ENCODE measurements around the gene SEC14L2.
"Not testable (repeated sequence)": the region's sequence is repeated elsewhere in the genome, so short reads cannot be mapped to it uniquely, and the experiment has no call there.

The SEC14L2 gene

DNA sequence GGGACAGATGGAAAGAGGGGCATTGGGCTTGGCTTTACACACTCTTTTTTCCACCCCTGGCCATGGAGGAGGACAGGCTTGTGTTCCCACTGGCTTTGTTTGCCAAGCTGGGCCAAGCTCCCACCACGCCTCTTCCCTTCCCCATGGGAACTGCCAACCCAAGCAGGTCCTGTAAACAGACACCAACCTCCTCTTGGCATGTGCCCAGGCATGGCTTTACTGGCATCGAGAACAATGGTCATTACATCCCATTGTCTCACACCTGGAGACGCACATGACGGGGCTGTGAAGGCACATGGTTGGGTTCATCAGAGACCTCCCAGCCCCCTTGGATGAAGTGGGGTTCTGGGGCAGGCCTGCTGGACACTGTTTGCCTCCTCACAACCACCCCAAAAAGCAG is 63.3 kb downstream of the SEC14L2 start:
- no peaks in the 10 kb centered on the region; the same call in 1 of the 2 replicates for H3K27me3 ChIP-seq (ENCODE audit: control insufficient read depth, insufficient read depth, low read length)
- no peaks in the 10 kb centered on the region for H3K4me1 ChIP-seq (ENCODE audit: control insufficient read depth, insufficient read depth, low read length)
- no peaks in the 10 kb centered on the region for H3K9me3 ChIP-seq (ENCODE audit: control insufficient read depth, insufficient read depth, low read length)
- no peak overlapping the region for H3K27ac ChIP-seq (ENCODE audit: low read depth, low read length)
- H3K36me3 ChIP-seq (ENCODE audit: control insufficient read depth, insufficient read depth, low read length), result no peaks in the 10 kb centered on the region
- no peak overlapping the region for H3K9ac ChIP-seq (ENCODE audit: low read depth, low read length)
- no peak overlapping the region for H3K4me3 ChIP-seq (ENCODE audit: low read depth, low read length)

- not testable (repeated sequence) for H3K27me3 ChIP-seq (ENCODE audit: control insufficient read depth, insufficient read depth, low read length); H3K9me3 ChIP-seq (ENCODE audit: control insufficient read depth, insufficient read depth, low read length); H3K36me3 ChIP-seq (ENCODE audit: control insufficient read depth, insufficient read depth, low read length); H3K27ac ChIP-seq (ENCODE audit: low read depth, low read length); H3K4me3 ChIP-seq (ENCODE audit: low read depth, low read length); H3K9ac ChIP-seq (ENCODE audit: low read depth, low read length); H3K4me1 ChIP-seq (ENCODE audit: control insufficient read depth, insufficient read depth, low read length)
These were observed 63.7 kb downstream of the SEC14L2 start for GRCh38 chr22:30460555-30460954.

DNA sequence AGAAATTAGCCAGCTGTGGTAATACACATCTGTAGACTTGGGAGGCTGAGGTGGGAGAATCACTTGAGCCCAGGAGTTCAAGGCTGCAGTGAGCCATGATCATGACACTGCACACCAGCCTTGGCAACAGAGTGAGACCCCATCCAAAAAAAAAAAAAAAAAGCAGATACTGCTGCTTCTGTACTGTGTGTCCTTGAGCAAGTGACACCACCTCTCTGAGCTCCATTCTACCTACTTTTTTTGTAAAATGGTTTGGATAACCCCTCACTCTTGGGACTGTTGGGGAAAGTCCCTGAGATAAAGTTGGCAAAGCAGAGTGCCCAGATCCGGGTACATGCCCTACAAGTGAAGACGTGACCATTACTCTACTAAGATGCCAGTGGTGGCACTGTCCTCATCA is 72.3 kb downstream of the SEC14L2 start:
- H3K9ac ChIP-seq (ENCODE audit: low read depth, low read length), result no peak overlapping the region
- no peak overlapping the region for H3K4me3 ChIP-seq (ENCODE audit: low read depth, low read length)
- no peak overlapping the region for H3K27ac ChIP-seq (ENCODE audit: low read depth, low read length)
- no peaks in the 10 kb centered on the region for H3K36me3 ChIP-seq (ENCODE audit: control insufficient read depth, insufficient read depth, low read length)
- no peaks in the 10 kb centered on the region; the same call in 1 of the 2 replicates for H3K27me3 ChIP-seq (ENCODE audit: control insufficient read depth, insufficient read depth, low read length)
- H3K9me3 ChIP-seq (ENCODE audit: control insufficient read depth, insufficient read depth, low read length), result no peaks in the 10 kb centered on the region
- no peaks in the 10 kb centered on the region for H3K4me1 ChIP-seq (ENCODE audit: control insufficient read depth, insufficient read depth, low read length)

- no peaks in the 10 kb centered on the region for H3K4me1 ChIP-seq (ENCODE audit: control insufficient read depth, insufficient read depth, low read length)
- H3K27me3 ChIP-seq (ENCODE audit: control insufficient read depth, insufficient read depth, low read length), result no peaks in the 10 kb centered on the region; the same call in 1 of the 2 replicates
- H3K4me3 ChIP-seq (ENCODE audit: low read depth, low read length), result no peak overlapping the region
- H3K27ac ChIP-seq (ENCODE audit: low read depth, low read length), result no peak overlapping the region
- no peaks in the 10 kb centered on the region for H3K36me3 ChIP-seq (ENCODE audit: control insufficient read depth, insufficient read depth, low read length)
- no peaks in the 10 kb centered on the region for H3K9me3 ChIP-seq (ENCODE audit: control insufficient read depth, insufficient read depth, low read length)
- H3K9ac ChIP-seq (ENCODE audit: low read depth, low read length), result no peak overlapping the region
These were observed 73.8 kb downstream of the SEC14L2 start for GRCh38 chr22:30470655-30471054.

- no peaks in the 10 kb centered on the region for H3K36me3 ChIP-seq (ENCODE audit: control insufficient read depth, insufficient read depth, low read length)
- H3K4me3 ChIP-seq (ENCODE audit: low read depth, low read length), result no peak within 1 kb of the TSS
- no peaks in the 10 kb centered on the region; the same call in 1 of the 2 replicates for H3K27me3 ChIP-seq (ENCODE audit: control insufficient read depth, insufficient read depth, low read length)
- no peaks in the 10 kb centered on the region; the same call in 1 of the 2 replicates for H3K4me1 ChIP-seq (ENCODE audit: control insufficient read depth, insufficient read depth, low read length)
- no peak within 1 kb of the TSS for H3K9ac ChIP-seq (ENCODE audit: low read depth, low read length)
- H3K9me3 ChIP-seq (ENCODE audit: control insufficient read depth, insufficient read depth, low read length), result no peaks in the 10 kb centered on the region
- no peak within 1 kb of the TSS for H3K27ac ChIP-seq (ENCODE audit: low read depth, low read length)
These were observed 74.9 kb downstream of the SEC14L2 start, which contains the start of gene SEC14L3 for GRCh38 chr22:30471616-30472318. Gene SEC14L3, minus strand, starts transcription at chr22:30472017. Its CDS starts 59 bp downstream, at chr22:30471958.

- no peak overlapping the region for H3K4me3 ChIP-seq (ENCODE audit: low read depth, low read length)
- no peaks in the 10 kb centered on the region; the same call in 1 of the 2 replicates for H3K27me3 ChIP-seq (ENCODE audit: control insufficient read depth, insufficient read depth, low read length)
- H3K27ac ChIP-seq (ENCODE audit: low read depth, low read length), result no peak overlapping the region
- H3K4me1 ChIP-seq (ENCODE audit: control insufficient read depth, insufficient read depth, low read length), result no peaks in the 10 kb centered on the region; the same call in 1 of the 2 replicates
- H3K9me3 ChIP-seq (ENCODE audit: control insufficient read depth, insufficient read depth, low read length), result no peaks in the 10 kb centered on the region
- H3K9ac ChIP-seq (ENCODE audit: low read depth, low read length), result no peak overlapping the region
- H3K36me3 ChIP-seq (ENCODE audit: control insufficient read depth, insufficient read depth, low read length), result no peaks in the 10 kb centered on the region
These were observed 76.3 kb downstream of the SEC14L2 start for GRCh38 chr22:30472994-30473720.

DNA sequence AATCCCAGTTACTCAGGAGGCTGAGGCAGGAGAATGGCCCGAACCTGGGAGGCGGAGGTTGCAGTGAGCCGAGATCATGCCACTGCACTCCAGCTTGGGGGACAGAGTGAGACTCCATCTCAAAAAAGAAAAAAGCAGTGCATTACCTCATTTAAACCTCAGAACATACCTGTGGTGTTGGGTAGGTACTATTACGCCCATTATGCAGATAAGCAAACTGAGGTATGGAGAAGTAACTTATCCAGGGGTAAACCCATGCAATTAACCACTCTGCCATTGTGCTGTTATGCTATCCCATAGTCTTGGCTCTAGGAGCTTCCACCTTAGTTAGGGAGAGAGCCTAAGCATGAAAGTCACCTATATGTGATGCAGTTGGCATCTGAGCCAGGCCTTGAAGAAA is 77.3 kb downstream of the SEC14L2 start:
- Histone ChIP-seq H3K9me3 (ENCODE audit: control insufficient read depth, insufficient read depth, low read length) (no peaks in the 10 kb centered on the region), H3K27me3 (ENCODE audit: control insufficient read depth, insufficient read depth, low read length) (no peaks in the 10 kb centered on the region; the same call in 1 of the 2 replicates), H3K4me3 (ENCODE audit: low read depth, low read length) (no peak overlapping the region), H3K9ac (ENCODE audit: low read depth, low read length) (no peak overlapping the region), H3K36me3 (ENCODE audit: control insufficient read depth, insufficient read depth, low read length) (no peaks in the 10 kb centered on the region), H3K4me1 (ENCODE audit: control insufficient read depth, insufficient read depth, low read length) (no peaks in the 10 kb centered on the region; the same call in 1 of the 2 replicates), H3K27ac (ENCODE audit: low read depth, low read length) (no peak overlapping the region)

Measured in HUES48 (cell line).